HFFc6 (cell line): Measurements from ENCODE around the gene ARL14. TPM values are rescaled to one million over a fixed set of nuclear protein-coding genes. Genes with fewer than 3 reads are reported as not detected.
"Not testable (repeated sequence)": the region's sequence is repeated elsewhere in the genome, so short reads cannot be mapped to it uniquely, and the experiment has no call there.

Source experiments
- DNase-seq: peaks from one replicate; pipeline ENCODE4 v3.0.0-alpha.2; 2018
- H3K27ac Mint-ChIP-seq: 2 replicates; pipeline ENCODE4 v1.8.0; 2020; ENCODE audit warnings: mild to moderate bottlenecking, mixed read lengths
- H3K27me3 Mint-ChIP-seq: 2 replicates; pipeline ENCODE4 v1.8.0; 2021; ENCODE audit warnings: mild to moderate bottlenecking, moderate library complexity, mixed read lengths; ENCODE audit not compliant: insufficient read depth
- H3K36me3 Mint-ChIP-seq: 2 replicates; pipeline ENCODE4 v1.8.0; 2021; ENCODE audit warnings: low read depth, mixed read lengths
- H3K4me1 Mint-ChIP-seq: 2 replicates; pipeline ENCODE4 v1.8.0; 2020; ENCODE audit warnings: low read depth, mixed read lengths
- H3K4me3 Mint-ChIP-seq: 2 replicates; pipeline ENCODE4 v1.8.0; 2020; ENCODE audit warnings: mild to moderate bottlenecking, moderate library complexity, mixed read lengths
- H3K9me3 Mint-ChIP-seq: 2 replicates; pipeline ENCODE4 v1.8.0; 2020; ENCODE audit warnings: mild to moderate bottlenecking, mixed read lengths
- total RNA-seq, 6 experiments: library from RNA; stranded (reverse); fragmentation: NEBNext Ultra II Directional; extraction: Animal tissue kit (Norgen Biotek cat#: 25700); gene quantifications; 2 replicates in 1 of 6; 3 replicates in 5 of 6; pipeline ENCODE4 v1.2.3, GENCODE V29; 2021
- TF ChIP-seq, protein P1 (sequence below): fragments of 200-600 bp; sonication (generic); IDR thresholded peaks from 2 replicates; pipeline ENCODE4 v1.5.0; 2021; ENCODE audit warnings: antibody characterized with exemption, mild to moderate bottlenecking

The ARL14 gene
- total RNA-seq, 6 experiments from 2014 or later = 0.14 to 0.22 (median 0.17) TPM; not detected in 3

DNA sequence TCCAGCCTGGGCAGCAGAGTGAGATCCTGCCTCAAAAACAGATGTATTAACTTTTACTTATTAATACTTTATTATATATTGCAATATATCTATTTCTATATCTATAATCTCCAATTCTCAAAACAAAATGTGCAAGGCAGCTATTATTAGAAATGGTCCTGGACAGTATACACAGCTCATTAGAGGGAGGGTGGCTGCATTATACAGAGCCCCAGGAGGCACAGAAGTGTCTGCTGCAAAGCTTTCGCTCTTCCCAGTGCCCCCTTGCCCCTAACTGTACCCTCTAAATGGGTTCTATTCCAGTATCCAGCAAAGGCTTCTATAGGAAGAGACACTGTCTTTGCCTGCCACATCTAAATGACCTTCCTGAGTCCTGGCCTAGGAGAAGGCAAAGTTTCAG is 24.5 kb downstream of the ARL14 start:
- H3K9me3 Mint-ChIP-seq = no peaks in the 10 kb centered on the region
- no peaks in the 10 kb centered on the region for H3K36me3 Mint-ChIP-seq
- peaks cover 77% of the 10 kb centered on the region for H3K4me1 Mint-ChIP-seq
- no peaks in the 10 kb centered on the region for H3K27me3 Mint-ChIP-seq
- H3K4me3 Mint-ChIP-seq = no peak overlapping the region
- DNase-seq = no peak
- no peak overlapping the region for H3K27ac Mint-ChIP-seq
- TF ChIP-seq, protein P1, sequence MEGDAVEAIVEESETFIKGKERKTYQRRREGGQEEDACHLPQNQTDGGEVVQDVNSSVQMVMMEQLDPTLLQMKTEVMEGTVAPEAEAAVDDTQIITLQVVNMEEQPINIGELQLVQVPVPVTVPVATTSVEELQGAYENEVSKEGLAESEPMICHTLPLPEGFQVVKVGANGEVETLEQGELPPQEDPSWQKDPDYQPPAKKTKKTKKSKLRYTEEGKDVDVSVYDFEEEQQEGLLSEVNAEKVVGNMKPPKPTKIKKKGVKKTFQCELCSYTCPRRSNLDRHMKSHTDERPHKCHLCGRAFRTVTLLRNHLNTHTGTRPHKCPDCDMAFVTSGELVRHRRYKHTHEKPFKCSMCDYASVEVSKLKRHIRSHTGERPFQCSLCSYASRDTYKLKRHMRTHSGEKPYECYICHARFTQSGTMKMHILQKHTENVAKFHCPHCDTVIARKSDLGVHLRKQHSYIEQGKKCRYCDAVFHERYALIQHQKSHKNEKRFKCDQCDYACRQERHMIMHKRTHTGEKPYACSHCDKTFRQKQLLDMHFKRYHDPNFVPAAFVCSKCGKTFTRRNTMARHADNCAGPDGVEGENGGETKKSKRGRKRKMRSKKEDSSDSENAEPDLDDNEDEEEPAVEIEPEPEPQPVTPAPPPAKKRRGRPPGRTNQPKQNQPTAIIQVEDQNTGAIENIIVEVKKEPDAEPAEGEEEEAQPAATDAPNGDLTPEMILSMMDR = no peak

DNA sequence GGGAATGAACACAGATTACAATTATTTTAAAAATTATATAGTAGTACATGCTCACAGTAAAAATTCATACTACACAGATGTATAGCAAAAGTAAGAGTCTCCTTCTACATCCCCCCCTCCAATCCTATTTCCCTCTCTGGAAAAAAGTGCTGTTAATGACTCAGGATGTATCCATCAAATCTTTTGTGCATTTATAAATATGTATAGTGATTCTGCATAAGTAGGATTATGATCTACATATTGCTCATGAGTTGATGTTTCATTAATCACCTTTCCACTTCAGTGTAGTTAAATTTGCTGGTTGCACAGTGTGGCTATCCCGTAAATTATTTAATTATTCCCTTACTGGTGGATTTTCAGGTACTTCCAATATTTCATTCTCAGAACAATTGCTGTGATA is 25.3 kb downstream of the ARL14 start:
- Mint-ChIP-seq H3K27ac (no peak overlapping the region), H3K36me3 (no peaks in the 10 kb centered on the region), H3K27me3 (no peaks in the 10 kb centered on the region), H3K4me3 (no peak overlapping the region), H3K4me1 (peaks cover 79% of the 10 kb centered on the region), H3K9me3 (no peaks in the 10 kb centered on the region)
- no peak for DNase-seq
- TF ChIP-seq, protein P1 = no peak

DNA sequence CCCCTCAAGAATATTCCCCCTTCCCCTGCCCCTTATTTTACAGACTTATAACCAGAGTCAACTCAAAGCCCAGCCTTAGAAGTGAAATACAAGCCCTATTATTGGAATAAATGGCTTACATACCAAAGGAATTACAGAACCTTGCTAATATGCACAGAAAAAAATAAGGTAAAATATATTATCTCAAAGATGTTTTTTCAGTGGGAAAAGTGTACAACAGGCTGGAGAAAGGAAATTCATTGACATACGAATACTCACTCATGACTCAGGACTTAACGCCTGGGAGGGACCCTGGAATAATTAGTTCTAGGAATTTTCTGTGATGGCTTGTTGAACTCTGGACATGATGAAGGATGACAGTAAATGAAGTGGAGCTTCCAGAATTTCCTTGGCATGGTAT is 27.0 kb downstream of the ARL14 start:
- no peaks in the 10 kb centered on the region for H3K36me3 Mint-ChIP-seq

DNA sequence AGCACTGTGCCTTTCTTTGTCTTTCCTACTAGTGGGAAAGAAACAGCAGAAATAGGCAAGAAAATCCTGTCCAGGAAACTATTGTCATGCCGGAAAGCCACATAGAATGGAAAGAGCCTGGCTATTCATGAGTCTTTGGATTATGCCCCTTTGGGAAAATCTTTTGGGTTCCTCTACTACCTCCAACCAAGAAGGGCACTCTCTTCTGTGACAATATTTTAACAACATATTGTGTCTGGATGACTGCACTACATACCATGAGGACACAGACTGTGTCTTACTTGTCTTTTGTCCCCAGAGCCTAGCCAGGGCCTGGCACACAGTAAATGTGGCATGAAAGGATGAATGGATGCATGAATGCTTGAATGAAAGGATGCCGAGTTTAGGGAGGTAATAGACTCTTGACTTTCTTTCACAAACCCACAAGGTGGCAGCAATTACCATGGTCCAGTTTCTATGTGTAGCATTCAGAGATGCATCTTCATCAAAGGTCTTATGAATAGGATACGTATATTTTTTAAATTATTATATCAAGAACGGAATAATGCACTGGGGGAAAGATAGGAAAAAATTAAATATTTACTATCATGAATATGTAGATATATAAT is 30.3 kb downstream of the ARL14 start:
- peaks cover 46% of the 10 kb centered on the region for H3K4me1 Mint-ChIP-seq
- TF ChIP-seq, protein P1 = peak; percentile 77
- H3K36me3 Mint-ChIP-seq = no peaks in the 10 kb centered on the region
- no peak overlapping the region for H3K4me3 Mint-ChIP-seq
- peak; percentile 50 for DNase-seq
- no peaks in the 10 kb centered on the region for H3K9me3 Mint-ChIP-seq
- peaks cover 17% of the 10 kb centered on the region for H3K27me3 Mint-ChIP-seq
- no peak overlapping the region for H3K27ac Mint-ChIP-seq

More for the DNA sequence above, 27.0 kb downstream of the ARL14 start:
- TF ChIP-seq, protein P1 = no peak
- Mint-ChIP-seq H3K4me1 (peaks cover 64% of the 10 kb centered on the region), H3K4me3 (peak overlapping the region; percentile 3; the same call in 1 of the 2 replicates), H3K27me3 (peaks cover 3% of the 10 kb centered on the region; the same call in 1 of the 2 replicates), H3K9me3 (no peaks in the 10 kb centered on the region), H3K27ac (peak overlapping the region; percentile 36; the same call in 1 of the 2 replicates)
- peak; percentile 41 for DNase-seq

DNA sequence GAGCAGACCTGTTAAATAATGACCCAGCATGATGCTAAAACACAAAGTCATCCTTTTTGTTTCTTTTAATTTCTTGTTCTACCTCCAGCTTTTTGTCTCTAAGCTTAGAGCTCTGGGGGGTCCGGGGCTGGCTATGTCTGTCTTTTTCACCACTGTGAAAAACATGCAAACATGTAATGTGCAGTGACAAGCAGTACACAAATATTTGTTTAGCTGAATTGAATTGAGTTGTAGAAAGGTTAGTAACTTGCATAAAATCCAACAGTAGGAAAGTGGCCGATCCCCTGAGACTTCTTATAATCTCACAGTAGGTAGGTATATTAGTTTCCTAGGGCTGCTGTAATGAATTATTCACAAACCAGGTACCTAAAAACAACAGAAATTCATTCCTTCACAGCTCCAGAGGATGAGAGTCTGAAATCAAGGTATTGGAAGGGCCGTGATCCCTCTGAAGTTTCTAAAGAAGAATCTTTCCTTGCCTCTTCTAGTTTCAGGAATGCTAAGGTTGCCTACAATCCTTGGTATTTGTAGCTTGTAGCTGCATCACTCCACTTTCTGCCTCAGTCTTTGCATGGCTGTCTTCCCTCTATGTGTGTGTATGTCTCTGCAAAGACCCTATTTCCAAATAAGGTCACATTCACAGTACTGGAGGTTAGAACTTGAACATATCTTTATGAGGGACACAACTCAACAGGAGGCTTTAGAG is 32.7 kb downstream of the ARL14 start:
- Mint-ChIP-seq H3K27me3 (peaks cover 22% of the 10 kb centered on the region), H3K4me3 (no peak overlapping the region), H3K4me1 (peaks cover 23% of the 10 kb centered on the region), H3K27ac (no peak overlapping the region), H3K9me3 (no peaks in the 10 kb centered on the region; the same call in 1 of the 2 replicates), H3K36me3 (no peaks in the 10 kb centered on the region)
- no peak for DNase-seq
- TF ChIP-seq, protein P1 = no peak

DNA sequence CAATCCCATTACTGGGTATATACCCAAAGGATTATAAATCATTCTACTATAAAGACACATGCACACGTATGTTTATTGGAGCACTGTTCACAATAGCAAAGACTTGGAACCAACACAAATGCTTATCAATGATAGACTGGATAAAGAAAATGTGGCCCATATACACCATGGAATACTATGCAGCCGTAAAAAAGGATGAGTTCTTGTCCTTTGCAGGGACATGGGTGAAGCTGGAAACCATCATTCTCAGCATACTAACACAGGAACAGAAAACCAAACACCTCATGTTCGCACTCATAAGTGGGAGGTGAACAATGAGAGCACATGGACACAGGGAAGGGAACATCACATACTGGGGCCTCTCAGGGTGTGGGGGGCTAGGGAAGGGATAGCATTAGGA is 36.2 kb downstream of the ARL14 start:
- H3K27ac Mint-ChIP-seq, H3K4me1 Mint-ChIP-seq, H3K9me3 Mint-ChIP-seq, H3K36me3 Mint-ChIP-seq, H3K4me3 Mint-ChIP-seq, DNase-seq: not testable (repeated sequence)
- peaks cover 29% of the 10 kb centered on the region for H3K27me3 Mint-ChIP-seq
